KMS-11 (cell line): ENCODE results near the gene AP3B1.

Experiments used
- H2AFZ ChIP-seq: fragments of 200-600 bp; sonication (generic); 2 replicates; pipeline ENCODE4 v1.6.1; 2016; ENCODE audit warnings: antibody characterized with exemption, mixed run types, low read depth
- H3K27ac ChIP-seq: fragments of 200-600 bp; sonication (generic); 2 replicates; pipeline ENCODE4 v1.6.1; 2016; ENCODE audit warnings: mild to moderate bottlenecking, mixed run types
- H3K27me3 ChIP-seq: fragments of 200-600 bp; sonication (generic); 2 replicates; pipeline ENCODE4 v1.6.1; 2017; ENCODE audit warnings: mild to moderate bottlenecking, low read depth, mixed run types, moderate library complexity; ENCODE audit not compliant: insufficient read depth
- H3K36me3 ChIP-seq: fragments of 200-600 bp; sonication (generic); 2 replicates; pipeline ENCODE4 v1.6.1; 2017; ENCODE audit warnings: mild to moderate bottlenecking, mixed run types; ENCODE audit not compliant: insufficient read depth
- H3K4me1 ChIP-seq: fragments of 200-600 bp; sonication (generic); 2 replicates; pipeline ENCODE4 v1.6.1; 2016; ENCODE audit warnings: mild to moderate bottlenecking, low read depth, mixed run types; ENCODE audit not compliant: poor library complexity, severe bottlenecking
- H3K4me2 ChIP-seq: fragments of 200-600 bp; sonication (generic); 2 replicates; pipeline ENCODE4 v1.7.0; 2016; ENCODE audit warnings: mild to moderate bottlenecking, mixed run types
- H3K4me3 ChIP-seq: fragments of 200-600 bp; sonication (generic); IDR thresholded peaks from 2 replicates; pipeline ENCODE4 v1.6.1; 2017; ENCODE audit warnings: low read depth, low read length, mixed read lengths; ENCODE audit not compliant: insufficient read depth
- H3K79me2 ChIP-seq: fragments of 200-600 bp; sonication (generic); 2 replicates; pipeline ENCODE4 v1.6.1; 2016; ENCODE audit warnings: low read depth, mixed run types; ENCODE audit not compliant: insufficient read depth
- H3K9ac ChIP-seq: fragments of 200-600 bp; sonication (generic); 2 replicates; pipeline ENCODE4 v1.6.1; 2016; ENCODE audit warnings: mild to moderate bottlenecking, mixed run types
- H4K20me1 ChIP-seq: fragments of 200-600 bp; sonication (generic); 2 replicates; pipeline ENCODE4 v1.6.1; 2016; ENCODE audit warnings: mild to moderate bottlenecking, mixed run types; ENCODE audit not compliant: insufficient read depth
- TF ChIP-seq, protein P1 (sequence below): fragments of 200-600 bp; sonication (generic); conservative IDR thresholded peaks from 2 replicates; pipeline ENCODE4 v1.6.1; 2017; ENCODE audit warnings: low read depth, mild to moderate bottlenecking, antibody characterized with exemption, low read length, moderate library complexity, mixed read lengths

Gene AP3B1

DNA sequence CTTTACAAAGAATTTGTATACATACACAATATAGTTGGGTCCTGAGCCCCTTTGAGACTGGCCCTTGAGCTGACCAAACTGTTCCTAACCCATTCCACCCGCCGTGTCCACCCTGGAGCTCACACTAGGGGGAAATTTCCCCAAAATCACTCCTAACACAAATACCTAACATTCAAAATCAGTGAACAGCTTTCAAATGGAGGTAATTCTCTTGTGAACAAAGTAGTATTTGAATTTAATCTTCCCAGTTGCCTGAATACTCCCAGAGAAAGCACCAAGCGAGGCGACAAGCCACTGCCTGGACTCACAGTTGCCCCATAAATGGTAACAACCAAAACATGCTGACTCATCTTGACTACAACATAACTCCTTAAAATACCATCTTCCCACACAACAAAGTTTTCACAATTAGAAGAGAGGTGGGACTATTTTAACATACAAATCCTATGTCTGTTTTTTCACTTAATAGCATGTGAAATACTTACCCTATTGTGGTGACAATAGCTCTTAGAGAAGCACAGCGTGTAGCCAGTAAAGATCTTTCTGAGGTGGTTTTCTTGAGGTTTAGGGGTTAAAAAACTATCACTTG lies 34.2 kb upstream of the AP3B1 start:
- Histone ChIP-seq H2AFZ (no peak overlapping the region), H3K36me3 (no peaks in the 10 kb centered on the region), H4K20me1 (no peaks in the 10 kb centered on the region), H3K9ac (no peak overlapping the region), H3K79me2 (no peaks in the 10 kb centered on the region), H3K27ac (no peak overlapping the region), H3K4me2 (no peak overlapping the region), H3K27me3 (no peaks in the 10 kb centered on the region), H3K4me1 (no peaks in the 10 kb centered on the region), H3K4me3 (no peak overlapping the region)
- TF ChIP-seq, protein P1, sequence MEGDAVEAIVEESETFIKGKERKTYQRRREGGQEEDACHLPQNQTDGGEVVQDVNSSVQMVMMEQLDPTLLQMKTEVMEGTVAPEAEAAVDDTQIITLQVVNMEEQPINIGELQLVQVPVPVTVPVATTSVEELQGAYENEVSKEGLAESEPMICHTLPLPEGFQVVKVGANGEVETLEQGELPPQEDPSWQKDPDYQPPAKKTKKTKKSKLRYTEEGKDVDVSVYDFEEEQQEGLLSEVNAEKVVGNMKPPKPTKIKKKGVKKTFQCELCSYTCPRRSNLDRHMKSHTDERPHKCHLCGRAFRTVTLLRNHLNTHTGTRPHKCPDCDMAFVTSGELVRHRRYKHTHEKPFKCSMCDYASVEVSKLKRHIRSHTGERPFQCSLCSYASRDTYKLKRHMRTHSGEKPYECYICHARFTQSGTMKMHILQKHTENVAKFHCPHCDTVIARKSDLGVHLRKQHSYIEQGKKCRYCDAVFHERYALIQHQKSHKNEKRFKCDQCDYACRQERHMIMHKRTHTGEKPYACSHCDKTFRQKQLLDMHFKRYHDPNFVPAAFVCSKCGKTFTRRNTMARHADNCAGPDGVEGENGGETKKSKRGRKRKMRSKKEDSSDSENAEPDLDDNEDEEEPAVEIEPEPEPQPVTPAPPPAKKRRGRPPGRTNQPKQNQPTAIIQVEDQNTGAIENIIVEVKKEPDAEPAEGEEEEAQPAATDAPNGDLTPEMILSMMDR = no peak

DNA sequence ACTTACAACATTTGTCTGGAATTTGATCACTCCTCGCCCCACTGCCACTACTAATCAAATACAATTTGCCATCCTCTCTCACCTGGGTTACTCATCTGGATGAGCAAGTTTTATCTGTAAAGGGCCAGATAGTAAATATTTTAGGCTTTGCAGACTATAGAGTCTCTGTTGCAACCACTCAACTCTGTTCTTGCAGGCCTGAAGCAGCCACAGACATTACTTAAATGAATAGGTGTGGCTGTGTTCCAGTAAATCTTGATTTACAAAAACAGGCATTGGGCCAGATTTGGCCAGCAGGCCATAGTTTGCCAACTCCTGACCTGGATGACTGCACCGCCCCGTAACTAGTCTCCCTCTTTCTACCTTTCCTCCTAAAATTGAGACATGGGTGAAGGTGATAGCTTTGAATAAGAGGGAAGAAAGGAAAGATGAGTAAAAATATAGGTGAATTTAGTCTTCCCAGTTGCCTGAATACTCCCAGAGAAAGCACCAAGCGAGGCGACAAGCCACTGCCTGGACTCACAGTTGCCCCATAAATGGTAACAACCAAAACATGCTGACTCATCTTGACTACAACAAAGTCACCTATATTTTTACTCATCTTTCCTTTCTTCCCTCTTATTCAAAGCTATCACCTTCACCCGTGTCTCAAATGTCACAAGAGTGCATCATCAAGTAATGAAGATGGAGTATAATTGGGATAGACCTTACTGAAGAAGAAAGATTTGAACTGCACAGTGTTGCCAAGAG lies 33.4 kb upstream of the AP3B1 start:
- Histone ChIP-seq H3K27ac (no peak overlapping the region), H3K9ac (no peak overlapping the region), H3K27me3 (no peaks in the 10 kb centered on the region), H3K4me3 (no peak overlapping the region), H3K4me1 (no peaks in the 10 kb centered on the region), H3K36me3 (no peaks in the 10 kb centered on the region), H3K79me2 (no peaks in the 10 kb centered on the region), H4K20me1 (no peaks in the 10 kb centered on the region), H2AFZ (no peak overlapping the region), H3K4me2 (no peak overlapping the region)
- TF ChIP-seq, protein P1 = no peak

DNA sequence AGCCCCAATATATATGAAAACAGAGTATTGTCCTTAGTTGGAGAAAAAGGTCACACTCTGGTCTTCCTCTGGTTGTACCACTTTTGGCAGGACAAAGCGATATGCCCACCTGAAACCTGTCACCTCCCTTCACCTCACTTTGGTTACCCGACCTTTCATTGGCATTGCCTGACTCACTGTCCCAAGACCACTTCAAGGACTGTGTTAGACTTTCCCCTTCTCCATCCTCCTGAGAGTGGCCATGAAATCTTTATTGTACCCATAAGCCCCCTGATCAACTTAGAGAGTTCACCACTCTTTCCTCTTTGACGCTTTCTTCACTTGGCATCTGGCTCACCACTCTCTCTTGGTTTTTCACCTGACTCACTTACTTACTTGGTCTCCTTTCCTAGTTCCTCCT lies 32.4 kb upstream of the AP3B1 start:
- Histone ChIP-seq H4K20me1 (no peaks in the 10 kb centered on the region), H3K36me3 (no peaks in the 10 kb centered on the region), H3K79me2 (no peaks in the 10 kb centered on the region), H3K27ac (no peak overlapping the region), H3K9ac (no peak overlapping the region), H3K27me3 (no peaks in the 10 kb centered on the region), H3K4me3 (no peak overlapping the region), H3K4me2 (no peak overlapping the region), H3K4me1 (no peaks in the 10 kb centered on the region), H2AFZ (no peak overlapping the region)
- TF ChIP-seq, protein P1 = no peak

DNA sequence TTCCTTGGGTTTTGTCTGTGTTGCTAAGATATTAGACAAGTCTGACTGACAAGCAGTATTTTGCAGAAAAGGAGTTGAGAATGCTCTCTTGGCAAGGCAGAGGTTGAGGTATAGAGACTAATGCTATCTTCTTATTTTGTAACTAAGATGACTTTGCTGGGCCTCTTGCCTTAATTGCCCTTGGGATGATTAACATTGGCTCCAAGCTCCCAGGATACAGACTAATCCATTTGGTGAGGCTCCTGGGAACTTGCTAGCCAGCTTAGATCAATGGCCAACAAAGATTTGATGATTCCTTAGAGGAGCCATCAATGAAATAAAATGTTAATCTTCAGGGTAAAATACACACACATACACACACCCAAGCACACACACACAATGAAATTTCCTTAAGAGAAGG lies 28.7 kb upstream of the AP3B1 start:
- no peaks in the 10 kb centered on the region for H3K79me2 ChIP-seq
- no peak overlapping the region for H2AFZ ChIP-seq
- no peak overlapping the region for H3K9ac ChIP-seq
- no peaks in the 10 kb centered on the region for H3K27me3 ChIP-seq
- H3K27ac ChIP-seq = no peak overlapping the region
- TF ChIP-seq, protein P1 = no peak
- no peaks in the 10 kb centered on the region for H3K4me1 ChIP-seq
- no peak overlapping the region for H3K4me3 ChIP-seq
- no peaks in the 10 kb centered on the region for H4K20me1 ChIP-seq
- no peak overlapping the region for H3K4me2 ChIP-seq
- H3K36me3 ChIP-seq = no peaks in the 10 kb centered on the region
